ENCODE results near the gene ARL3. TPM values are rescaled to one million over a fixed set of nuclear protein-coding genes. Genes with fewer than 3 reads are reported as not detected.
A peak's percentile ranks its signal among the peaks of the same experiment; 100 is the strongest.

Gene ARL3
- total RNA-seq, 1 donor from 2014 or later = 18.2 TPM

- DNase-seq (ENCODE audit: low read depth) (no peak), FAIRE-seq (no peak)
- Histone ChIP-seq H3K27ac (ENCODE audit: low read depth, low read length) (no peak overlapping the region), H3K27me3 (ENCODE audit: insufficient read depth, low read length) (no peaks in the 10 kb centered on the region), H3K79me2 (ENCODE audit: insufficient read depth, low read length) (no peaks in the 10 kb centered on the region), H3K36me3 (ENCODE audit: insufficient read depth, low read length) (no peaks in the 10 kb centered on the region), H2AFZ (ENCODE audit: low read depth, low read length) (no peak overlapping the region), H3K4me2 (ENCODE audit: low read length) (no peak overlapping the region), H3K9me3 (ENCODE audit: insufficient read depth, low read depth, low read length) (no peaks in the 10 kb centered on the region), H3K9ac (ENCODE audit: low read length) (no peak overlapping the region), H3K4me3 (ENCODE audit: insufficient read depth, low read depth, low read length) (no peak overlapping the region), H3K4me1 (ENCODE audit: insufficient read depth, low read length) (peaks cover 6% of the 10 kb centered on the region), H4K20me1 (ENCODE audit: insufficient read depth, low read length) (no peaks in the 10 kb centered on the region)
- H3K9me3 Mint-ChIP-seq (ENCODE audit: unreplicated experiment) = no peaks in the 10 kb centered on the region
- H3K4me3 Mint-ChIP-seq (ENCODE audit: unreplicated experiment) = no peak overlapping the region
- H3K27ac Mint-ChIP-seq (ENCODE audit: unreplicated experiment) = no peak overlapping the region
- no peak for TF ChIP-seq CTCF (IDR thresholded peaks at IDR 0.05; ENCODE audit: insufficient read depth, low read depth, low read length)
- no peak for TF ChIP-seq EZH2 (IDR thresholded peaks at IDR 0.05; ENCODE audit: insufficient read depth, low read length)
- no peaks in the 10 kb centered on the region for H3K27me3 Mint-ChIP-seq (ENCODE audit: low read depth, unreplicated experiment)
- peaks cover 28% of the 10 kb centered on the region for H3K4me1 Mint-ChIP-seq (ENCODE audit: low read depth, unreplicated experiment)
- no peaks in the 10 kb centered on the region for H3K36me3 Mint-ChIP-seq (ENCODE audit: low read depth, unreplicated experiment)
These were observed 48.2 kb downstream of the ARL3 start for GRCh38 chr10:102665904-102666509.

DNA sequence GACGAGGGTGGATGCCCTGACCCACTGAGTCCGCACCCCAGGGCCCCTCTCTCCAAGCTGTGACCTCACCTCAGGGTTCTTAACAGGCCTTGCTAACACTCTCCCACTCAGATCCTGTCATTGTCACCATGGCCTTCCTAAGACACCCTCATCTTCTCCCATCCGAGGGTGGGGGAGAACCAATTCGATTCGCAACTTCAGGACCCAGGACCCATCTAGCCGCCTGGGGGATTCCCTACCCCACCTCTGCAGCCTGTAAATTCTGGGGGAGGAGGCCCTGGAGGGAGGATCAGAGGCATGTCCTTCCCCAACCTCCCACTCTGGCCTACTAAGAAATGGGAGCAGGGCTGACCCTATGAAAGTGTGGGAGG, 52.6 kb downstream of the ARL3 start:
- Histone ChIP-seq H3K4me2 (ENCODE audit: low read length) (peak overlapping the region; percentile 65), H3K4me3 (ENCODE audit: insufficient read depth, low read depth, low read length) (no peak overlapping the region), H3K4me1 (ENCODE audit: insufficient read depth, low read length) (peaks cover 10% of the 10 kb centered on the region), H3K36me3 (ENCODE audit: insufficient read depth, low read length) (peaks cover 9% of the 10 kb centered on the region), H3K27me3 (ENCODE audit: insufficient read depth, low read length) (no peaks in the 10 kb centered on the region), H4K20me1 (ENCODE audit: insufficient read depth, low read length) (peaks cover 28% of the 10 kb centered on the region), H2AFZ (ENCODE audit: low read depth, low read length) (no peak overlapping the region), H3K27ac (ENCODE audit: low read depth, low read length) (no peak overlapping the region), H3K9ac (ENCODE audit: low read length) (no peak overlapping the region), H3K79me2 (ENCODE audit: insufficient read depth, low read length) (no peaks in the 10 kb centered on the region), H3K9me3 (ENCODE audit: insufficient read depth, low read depth, low read length) (no peaks in the 10 kb centered on the region)
- TF ChIP-seq CTCF (IDR thresholded peaks at IDR 0.05; ENCODE audit: insufficient read depth, low read depth, low read length) (no peak), EZH2 (IDR thresholded peaks at IDR 0.05; ENCODE audit: insufficient read depth, low read length) (no peak)
- Mint-ChIP-seq H3K36me3 (ENCODE audit: low read depth, unreplicated experiment) (peaks cover 5% of the 10 kb centered on the region), H3K27me3 (ENCODE audit: low read depth, unreplicated experiment) (no peaks in the 10 kb centered on the region), H3K27ac (ENCODE audit: unreplicated experiment) (no peak overlapping the region), H3K9me3 (ENCODE audit: unreplicated experiment) (no peaks in the 10 kb centered on the region), H3K4me1 (ENCODE audit: low read depth, unreplicated experiment) (peaks cover 17% of the 10 kb centered on the region), H3K4me3 (ENCODE audit: unreplicated experiment) (no peak overlapping the region)
- FAIRE-seq = no peak
- DNase-seq (ENCODE audit: low read depth) = no peak

DNA sequence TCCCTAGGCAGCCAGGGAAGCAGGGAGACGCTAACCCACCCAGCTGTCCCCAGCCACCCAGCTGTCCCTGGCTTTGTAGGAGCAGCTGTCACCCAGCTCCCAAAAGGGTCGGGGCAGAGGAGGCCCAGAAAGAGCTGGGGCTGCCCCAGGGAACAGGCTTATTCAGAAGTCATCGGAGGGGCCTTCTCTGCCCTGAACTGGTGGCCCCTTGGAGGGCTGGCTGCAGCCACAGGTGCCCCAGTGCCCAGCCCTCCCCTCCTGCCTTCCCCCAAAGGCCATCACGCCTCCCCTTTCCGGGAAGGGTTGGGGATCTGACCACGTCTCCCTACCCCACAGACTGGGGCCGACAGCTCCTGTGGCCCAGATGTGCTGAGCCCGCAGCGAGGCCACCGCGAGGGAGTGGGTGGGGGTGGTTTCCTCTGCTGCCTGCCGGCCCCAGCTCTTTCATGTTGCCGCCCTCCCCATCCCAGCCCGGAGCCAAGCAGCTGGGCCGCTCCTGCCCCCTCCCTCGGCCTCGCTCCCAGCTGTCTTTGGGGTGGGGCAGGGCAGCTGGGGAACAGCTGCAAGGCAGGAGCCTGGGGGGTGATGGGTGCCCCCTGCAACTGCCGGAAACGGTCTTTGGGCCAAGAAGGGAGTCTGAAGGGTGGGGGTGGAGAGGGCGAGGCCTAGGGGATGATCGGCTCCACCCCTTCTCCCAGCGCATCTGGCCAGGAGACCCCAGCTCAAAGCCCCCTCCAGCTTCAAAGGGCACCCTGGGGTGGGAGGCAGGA, 53.1 kb downstream of the ARL3 start:
- no peaks in the 10 kb centered on the region for H3K79me2 ChIP-seq (ENCODE audit: insufficient read depth, low read length)
- Mint-ChIP-seq H3K4me1 (ENCODE audit: low read depth, unreplicated experiment) (peaks cover 13% of the 10 kb centered on the region), H3K4me3 (ENCODE audit: unreplicated experiment) (no peak overlapping the region), H3K36me3 (ENCODE audit: low read depth, unreplicated experiment) (peaks cover 5% of the 10 kb centered on the region), H3K27me3 (ENCODE audit: low read depth, unreplicated experiment) (no peaks in the 10 kb centered on the region), H3K27ac (ENCODE audit: unreplicated experiment) (no peak overlapping the region), H3K9me3 (ENCODE audit: unreplicated experiment) (no peaks in the 10 kb centered on the region)
- H4K20me1 ChIP-seq (ENCODE audit: insufficient read depth, low read length) = peaks cover 34% of the 10 kb centered on the region
- H3K9ac ChIP-seq (ENCODE audit: low read length) = no peak overlapping the region
- H2AFZ ChIP-seq (ENCODE audit: low read depth, low read length) = no peak overlapping the region
- H3K4me2 ChIP-seq (ENCODE audit: low read length) = peak overlapping the region; percentile 65
- H3K27ac ChIP-seq (ENCODE audit: low read depth, low read length) = no peak overlapping the region
- TF ChIP-seq EZH2 (IDR thresholded peaks at IDR 0.05; ENCODE audit: insufficient read depth, low read length) (no peak), CTCF (IDR thresholded peaks at IDR 0.05; ENCODE audit: insufficient read depth, low read depth, low read length) (no peak)
- FAIRE-seq (no peak), DNase-seq (ENCODE audit: low read depth) (peak; percentile 31)
- H3K4me3 ChIP-seq (ENCODE audit: insufficient read depth, low read depth, low read length) = no peak overlapping the region
- peaks cover 10% of the 10 kb centered on the region for H3K4me1 ChIP-seq (ENCODE audit: insufficient read depth, low read length)
- peaks cover 14% of the 10 kb centered on the region for H3K36me3 ChIP-seq (ENCODE audit: insufficient read depth, low read length)
- H3K27me3 ChIP-seq (ENCODE audit: insufficient read depth, low read length) = no peaks in the 10 kb centered on the region
- no peaks in the 10 kb centered on the region for H3K9me3 ChIP-seq (ENCODE audit: insufficient read depth, low read depth, low read length)

Measured in astrocyte (in vitro differentiated cells and primary cell).